Measurements from ENCODE around the gene RAB1B. TPM values are rescaled to one million over a fixed set of nuclear protein-coding genes. Genes with fewer than 3 reads are reported as not detected.

RAB1B gene
- total RNA-seq, 4 donors from 2014 or later = 40.6 to 146 (median 94.6) TPM

DNA sequence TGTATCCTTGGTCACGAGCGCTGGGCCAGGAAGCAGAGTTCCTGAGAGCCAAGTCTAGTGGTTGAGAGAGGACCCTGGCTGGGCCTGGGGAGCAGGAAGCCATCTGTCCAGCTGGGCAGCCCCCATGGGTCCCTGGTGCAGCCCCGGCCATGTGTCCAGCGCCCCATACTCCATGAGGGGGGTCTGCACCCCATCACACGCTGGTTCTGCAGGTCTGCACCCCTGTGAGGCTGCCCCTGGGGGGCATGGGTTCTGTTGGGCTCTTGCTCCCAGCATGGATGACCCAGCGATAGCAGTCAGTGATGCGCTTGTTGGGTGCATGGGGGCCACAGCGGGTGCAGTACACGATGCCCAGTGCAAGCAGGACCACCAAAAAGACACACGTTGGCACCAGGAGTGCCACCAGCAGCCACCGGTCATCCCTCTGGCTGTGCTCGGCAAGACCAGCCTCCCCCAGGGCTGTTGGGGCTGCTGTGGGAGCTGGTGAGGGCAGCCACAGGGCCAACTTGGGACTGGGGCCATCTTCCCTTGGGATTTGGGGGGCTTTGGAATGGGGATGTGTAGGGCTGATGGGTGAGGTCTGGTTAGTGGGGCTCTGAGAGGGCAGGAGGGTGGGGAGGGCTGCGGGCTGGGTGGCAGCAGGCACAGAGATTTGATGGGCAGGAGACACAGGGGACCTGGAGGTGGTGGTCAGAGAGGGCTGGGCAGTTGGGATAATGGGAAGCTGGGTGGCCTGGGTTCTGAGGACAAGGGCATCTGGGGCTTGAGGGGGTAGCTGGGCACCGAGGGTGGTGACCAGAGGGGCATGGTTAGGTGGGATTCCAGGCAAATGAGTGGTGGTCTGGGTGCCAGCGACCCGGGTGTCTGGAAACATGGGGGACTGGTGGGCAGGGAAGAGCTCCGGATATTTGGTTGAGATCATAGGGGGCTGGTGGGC lies 46.4 kb downstream of the RAB1B start:
- no peak for DNase-seq
- peak overlapping the region; percentile 86 to 93 for H3K27ac ChIP-seq
- no peaks in the 10 kb centered on the region for H3K27me3 ChIP-seq
- H3K4me3 ChIP-seq = peak overlapping the region in 1 of 2 donors; percentile 45
- intact Hi-C loops (cut with DNase I; ENCODE audit: low total_unique reads) = no loop called here
- TF ChIP-seq, protein P1, sequence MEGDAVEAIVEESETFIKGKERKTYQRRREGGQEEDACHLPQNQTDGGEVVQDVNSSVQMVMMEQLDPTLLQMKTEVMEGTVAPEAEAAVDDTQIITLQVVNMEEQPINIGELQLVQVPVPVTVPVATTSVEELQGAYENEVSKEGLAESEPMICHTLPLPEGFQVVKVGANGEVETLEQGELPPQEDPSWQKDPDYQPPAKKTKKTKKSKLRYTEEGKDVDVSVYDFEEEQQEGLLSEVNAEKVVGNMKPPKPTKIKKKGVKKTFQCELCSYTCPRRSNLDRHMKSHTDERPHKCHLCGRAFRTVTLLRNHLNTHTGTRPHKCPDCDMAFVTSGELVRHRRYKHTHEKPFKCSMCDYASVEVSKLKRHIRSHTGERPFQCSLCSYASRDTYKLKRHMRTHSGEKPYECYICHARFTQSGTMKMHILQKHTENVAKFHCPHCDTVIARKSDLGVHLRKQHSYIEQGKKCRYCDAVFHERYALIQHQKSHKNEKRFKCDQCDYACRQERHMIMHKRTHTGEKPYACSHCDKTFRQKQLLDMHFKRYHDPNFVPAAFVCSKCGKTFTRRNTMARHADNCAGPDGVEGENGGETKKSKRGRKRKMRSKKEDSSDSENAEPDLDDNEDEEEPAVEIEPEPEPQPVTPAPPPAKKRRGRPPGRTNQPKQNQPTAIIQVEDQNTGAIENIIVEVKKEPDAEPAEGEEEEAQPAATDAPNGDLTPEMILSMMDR (IDR thresholded peaks at IDR 0.05) = no peak
- TF ChIP-seq POLR2A (IDR thresholded peaks at IDR 0.05) = no peak
- H3K9me3 ChIP-seq = no peaks in the 10 kb centered on the region
- H3K36me3 ChIP-seq = no peaks in the 10 kb centered on the region
- H3K4me1 ChIP-seq = peaks cover 0 to 16% of the 10 kb centered on the region in 2 donors

DNA sequence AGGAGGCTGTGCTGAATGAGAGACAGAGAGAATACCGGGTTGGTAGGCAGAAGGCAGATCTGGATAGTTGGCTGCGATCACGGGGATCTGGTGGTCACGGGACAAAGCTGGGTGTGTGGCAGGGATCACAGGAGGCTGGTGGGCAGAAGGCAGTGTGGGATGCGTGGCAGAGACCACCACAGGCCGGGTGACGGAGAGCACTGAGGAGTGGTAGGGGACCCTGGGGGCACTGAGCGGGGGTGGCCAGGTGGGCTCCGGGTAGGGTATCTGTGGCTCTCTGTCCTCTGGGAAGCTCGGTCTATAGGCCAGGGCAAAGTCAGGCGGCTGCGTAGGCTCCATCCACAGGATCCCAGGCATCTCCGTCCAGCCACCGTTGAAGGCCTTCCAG lies 47.1 kb downstream of the RAB1B start:
- Histone ChIP-seq H3K36me3 (no peaks in the 10 kb centered on the region), H3K4me1 (peaks cover 0 to 16% of the 10 kb centered on the region in 2 donors), H3K27ac (peak overlapping the region; percentile 86 to 93), H3K27me3 (no peaks in the 10 kb centered on the region), H3K9me3 (no peaks in the 10 kb centered on the region), H3K4me3 (peak overlapping the region in 1 of 2 donors; percentile 48)
- intact Hi-C loops (cut with DNase I; ENCODE audit: low total_unique reads) = no loop called here
- DNase-seq = no peak
- TF ChIP-seq, protein P1 (IDR thresholded peaks at IDR 0.05) = no peak
- TF ChIP-seq POLR2A (IDR thresholded peaks at IDR 0.05) = no peak

DNA sequence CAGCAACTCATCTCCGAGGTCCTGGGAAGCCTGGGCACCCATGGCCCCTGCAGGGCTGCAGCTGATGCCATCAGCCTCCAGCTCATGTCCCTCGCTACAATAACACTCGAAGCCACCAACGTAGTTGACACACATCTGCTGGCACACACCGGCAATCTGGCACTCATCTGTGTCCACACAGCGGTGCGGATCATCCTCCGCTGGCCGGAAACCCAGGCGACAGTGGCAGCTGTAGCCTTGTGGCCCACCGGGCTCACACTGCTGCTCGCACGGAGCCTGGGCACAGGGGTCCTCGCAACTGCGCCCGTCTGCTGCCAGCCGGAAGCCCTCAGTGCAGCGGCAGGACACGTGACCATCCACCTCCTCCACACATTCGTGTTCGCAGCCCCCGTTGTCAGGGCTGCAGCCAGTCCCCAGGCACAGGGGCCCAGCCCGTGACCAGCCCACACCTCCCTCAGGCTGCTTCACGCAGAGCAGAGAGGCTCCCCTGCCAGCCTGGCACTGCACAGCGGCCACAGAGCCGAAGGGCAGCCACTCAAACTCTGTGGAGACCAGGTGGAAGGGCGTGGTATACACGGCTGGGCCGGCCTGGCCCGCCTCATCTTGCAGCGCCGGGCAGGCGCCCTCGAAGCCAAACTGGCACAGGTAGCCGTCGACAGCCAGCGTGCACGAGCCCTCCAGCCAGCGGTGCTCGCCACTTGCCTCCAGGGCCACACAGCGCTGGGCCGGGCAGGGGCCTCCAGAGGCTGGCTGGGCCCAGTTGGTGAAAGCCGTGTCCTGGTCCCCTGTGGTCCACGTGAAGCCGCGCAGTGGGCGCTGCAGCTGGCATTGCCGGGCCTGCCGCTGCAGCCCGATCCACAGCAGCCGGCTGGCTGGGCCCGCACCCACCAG lies 47.7 kb downstream of the RAB1B start:
- H3K9me3 ChIP-seq = no peaks in the 10 kb centered on the region
- H3K27ac ChIP-seq = peak overlapping the region; percentile 86 to 93
- H3K27me3 ChIP-seq = no peaks in the 10 kb centered on the region
- no peak for TF ChIP-seq POLR2A (IDR thresholded peaks at IDR 0.05)
- TF ChIP-seq, protein P1 (IDR thresholded peaks at IDR 0.05) = no peak
- intact Hi-C loops (cut with DNase I; ENCODE audit: low total_unique reads) = no loop called here
- peaks cover 0 to 16% of the 10 kb centered on the region in 2 donors for H3K4me1 ChIP-seq
- H3K36me3 ChIP-seq = no peaks in the 10 kb centered on the region
- peak in 1 of 2 donors; percentile 38 for DNase-seq
- peak overlapping the region; percentile 24 to 48 for H3K4me3 ChIP-seq

DNA sequence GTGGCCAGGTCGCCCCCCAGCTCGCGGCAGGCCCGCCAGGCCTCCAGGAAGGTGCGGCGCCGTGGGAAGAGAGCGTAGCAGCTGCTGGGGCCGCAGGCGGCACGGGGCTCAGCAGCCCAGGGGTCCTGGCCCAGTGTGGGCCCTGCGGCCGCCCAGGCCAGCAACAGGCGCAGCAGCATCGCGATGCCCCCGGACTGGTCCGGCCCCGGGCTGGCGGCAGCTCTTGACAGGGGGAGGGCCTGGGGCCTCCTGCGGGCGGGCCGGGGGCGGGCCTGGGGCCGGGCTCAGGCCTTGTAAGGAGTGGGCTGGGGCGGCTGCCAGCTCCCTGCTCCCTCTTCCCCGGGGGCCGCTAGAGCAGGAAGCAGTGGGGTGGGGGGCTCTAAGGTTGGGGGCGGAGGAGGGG lies 48.4 kb downstream of the RAB1B start, which contains the start of gene CD248:
CD248 (minus strand) TSS at position 196 of the 403 bp plus-strand sequence; CDS start at position 179, 17 bp downstream.
- Histone ChIP-seq H3K27me3 (no peaks in the 10 kb centered on the region), H3K27ac (peak within 1 kb of the TSS; percentile 86 to 93), H3K4me3 (peak within 1 kb of the TSS; percentile 25 to 48), H3K4me1 (peaks cover 0 to 16% of the 10 kb centered on the region in 2 donors), H3K9me3 (no peaks in the 10 kb centered on the region), H3K36me3 (no peaks in the 10 kb centered on the region)
- DNase-seq = peak; percentile 79 to 81
- intact Hi-C loops (cut with DNase I; ENCODE audit: low total_unique reads) = no loop called here
- TF ChIP-seq POLR2A (IDR thresholded peaks at IDR 0.05) = peak; percentile 59 to 70
- TF ChIP-seq, protein P1 (IDR thresholded peaks at IDR 0.05) = peak in 1 of 4 experiments; percentile 22

All from uterus (tissue), 4 donors.